ENCODE results near the gene ABHD4. TPM values are rescaled to one million over a fixed set of nuclear protein-coding genes. Genes with fewer than 3 reads are reported as not detected.

Gene ABHD4
- total RNA-seq (10 to 100 TPM; 33.6 to 51.0 TPM), polyA plus RNA-seq (ENCODE audit: insufficient read length in 6 of 6) (10 to 100 TPM; 32.4 to 41.3 (median 37.3) TPM)
- long read RNA-seq, donor 1, transcript ABHD4-203 (7 exons, 3,366 nt) = major isoform, 9 of 22 reads
- long read RNA-seq, donor 1, partial matches to known transcripts = 10 of 22 reads
- long read RNA-seq, donor 1, other reads (novel, unspliced or antisense) = 0 of 22 reads
- long read RNA-seq, donor 2, transcript ABHD4-203 (7 exons, 3,366 nt) = major isoform, 10 of 11 reads
- long read RNA-seq, donor 2, partial matches to known transcripts = 0 of 11 reads
- long read RNA-seq, donor 2, other reads (novel, unspliced or antisense) = 0 of 11 reads
- long read RNA-seq, donor 3, transcript ABHD4-203 (7 exons, 3,366 nt) = major isoform, 12 of 12 reads
- long read RNA-seq, donor 3, partial matches to known transcripts = 0 of 12 reads
- long read RNA-seq, donor 3, other reads (novel, unspliced or antisense) = 0 of 12 reads
- long read RNA-seq, donor 4, transcript ABHD4-203 (7 exons, 3,366 nt) = major isoform, 8 of 13 reads
- long read RNA-seq, donor 4, partial matches to known transcripts = 1 of 13 reads
- long read RNA-seq, donor 4, other reads (novel, unspliced or antisense) = 4 of 13 reads
- long read RNA-seq, donor 5, transcript ABHD4-203 (7 exons, 3,366 nt) = major isoform, 13 of 16 reads
- long read RNA-seq, donor 5, partial matches to known transcripts = 0 of 16 reads
- long read RNA-seq, donor 5, other reads (novel, unspliced or antisense) = 0 of 16 reads
- long read RNA-seq, donor 6, transcript ABHD4-203 (7 exons, 3,366 nt) = major isoform, 5 of 8 reads
- long read RNA-seq, donor 6, partial matches to known transcripts = 0 of 8 reads
- long read RNA-seq, donor 6, other reads (novel, unspliced or antisense) = 0 of 8 reads
- long read RNA-seq, donor 7, partial matches to known transcripts = 0 of 3 reads
- long read RNA-seq, donor 7, other reads (novel, unspliced or antisense) = 0 of 3 reads
- long read RNA-seq, donor 8, partial matches to known transcripts = 0 of 4 reads
- long read RNA-seq, donor 8, other reads (novel, unspliced or antisense) = 0 of 4 reads
- long read RNA-seq, donor 9 = 0 reads
- long read RNA-seq, donor 10, transcript ABHD4-203 (7 exons, 3,366 nt) = major isoform, 13 of 14 reads
- long read RNA-seq, donor 10, partial matches to known transcripts = 1 of 14 reads
- long read RNA-seq, donor 10, other reads (novel, unspliced or antisense) = 0 of 14 reads
- long read RNA-seq, donor 11, transcript ABHD4-203 (7 exons, 3,366 nt) = major isoform, 16 of 16 reads
- long read RNA-seq, donor 11, partial matches to known transcripts = 0 of 16 reads
- long read RNA-seq, donor 11, other reads (novel, unspliced or antisense) = 0 of 16 reads
- long read RNA-seq, donor 12, transcript ABHD4-203 (7 exons, 3,366 nt) = major isoform, 5 of 5 reads
- long read RNA-seq, donor 12, partial matches to known transcripts = 0 of 5 reads
- long read RNA-seq, donor 12, other reads (novel, unspliced or antisense) = 0 of 5 reads

GRCh38 chr14:22598099-22598895, at the start of gene ABHD4:
TSS of gene ABHD4 (plus strand) at chr14:22598300. CDS start at chr14:22598307, 7 bp downstream.
- Histone ChIP-seq H3K27me3 (no peaks in the 10 kb centered on the region), H3K4me1 (peaks cover 0 to 27% of the 10 kb centered on the region in 2 donors), H3K36me3 (peaks cover 0 to 17% of the 10 kb centered on the region in 2 donors), H3K27ac (peak within 1 kb of the TSS; percentile 84 to 94), H3K9me3 (no peaks in the 10 kb centered on the region), H3K4me3 (peak within 1 kb of the TSS; percentile 69 to 90)
- intact Hi-C loops (cut with DNase I) = no loop called here
- no peak for TF ChIP-seq CTCF (IDR thresholded peaks at IDR 0.05)
- peak; percentile 99 for ATAC-seq
- peak; percentile 87 to 97 (median 90) for DNase-seq

- no peak overlapping the region for H3K4me3 ChIP-seq
- TF ChIP-seq CTCF (IDR thresholded peaks at IDR 0.05) = no peak
- intact Hi-C loops (cut with DNase I) = no loop called here
- no peaks in the 10 kb centered on the region for H3K36me3 ChIP-seq
- no peaks in the 10 kb centered on the region for H3K9me3 ChIP-seq
- H3K4me1 ChIP-seq = peaks cover 6 to 26% of the 10 kb centered on the region in 2 donors
- H3K27ac ChIP-seq = no peak overlapping the region
- no peaks in the 10 kb centered on the region for H3K27me3 ChIP-seq
- ATAC-seq (no peak), DNase-seq (no peak)
These were observed 48.7 kb upstream of the ABHD4 start for GRCh38 chr14:22549324-22549962.

- peak overlapping the region in 1 of 2 donors; percentile 41 for H3K27ac ChIP-seq
- intact Hi-C loops (cut with DNase I) = no loop called here
- TF ChIP-seq CTCF (IDR thresholded peaks at IDR 0.05) = no peak
These were observed 48.0 kb upstream of the ABHD4 start for GRCh38 chr14:22549981-22550673.

More at GRCh38 chr14:22549981-22550673, 48.0 kb upstream of the ABHD4 start:
- no peak for DNase-seq
- no peaks in the 10 kb centered on the region for H3K9me3 ChIP-seq
- ATAC-seq = no peak
- no peaks in the 10 kb centered on the region for H3K36me3 ChIP-seq
- H3K4me1 ChIP-seq = peaks cover 6 to 26% of the 10 kb centered on the region in 2 donors
- H3K27me3 ChIP-seq = no peaks in the 10 kb centered on the region
- H3K4me3 ChIP-seq = no peak overlapping the region

Data from left lung (tissue), 14 donors.